ENCODE results near the gene TAF1. TPM values are rescaled to one million over a fixed set of nuclear protein-coding genes. Genes with fewer than 3 reads are reported as not detected.
"Not testable (repeated sequence)": the region's sequence is repeated elsewhere in the genome, so short reads cannot be mapped to it uniquely, and the experiment has no call there.

The TAF1 gene, protein sequence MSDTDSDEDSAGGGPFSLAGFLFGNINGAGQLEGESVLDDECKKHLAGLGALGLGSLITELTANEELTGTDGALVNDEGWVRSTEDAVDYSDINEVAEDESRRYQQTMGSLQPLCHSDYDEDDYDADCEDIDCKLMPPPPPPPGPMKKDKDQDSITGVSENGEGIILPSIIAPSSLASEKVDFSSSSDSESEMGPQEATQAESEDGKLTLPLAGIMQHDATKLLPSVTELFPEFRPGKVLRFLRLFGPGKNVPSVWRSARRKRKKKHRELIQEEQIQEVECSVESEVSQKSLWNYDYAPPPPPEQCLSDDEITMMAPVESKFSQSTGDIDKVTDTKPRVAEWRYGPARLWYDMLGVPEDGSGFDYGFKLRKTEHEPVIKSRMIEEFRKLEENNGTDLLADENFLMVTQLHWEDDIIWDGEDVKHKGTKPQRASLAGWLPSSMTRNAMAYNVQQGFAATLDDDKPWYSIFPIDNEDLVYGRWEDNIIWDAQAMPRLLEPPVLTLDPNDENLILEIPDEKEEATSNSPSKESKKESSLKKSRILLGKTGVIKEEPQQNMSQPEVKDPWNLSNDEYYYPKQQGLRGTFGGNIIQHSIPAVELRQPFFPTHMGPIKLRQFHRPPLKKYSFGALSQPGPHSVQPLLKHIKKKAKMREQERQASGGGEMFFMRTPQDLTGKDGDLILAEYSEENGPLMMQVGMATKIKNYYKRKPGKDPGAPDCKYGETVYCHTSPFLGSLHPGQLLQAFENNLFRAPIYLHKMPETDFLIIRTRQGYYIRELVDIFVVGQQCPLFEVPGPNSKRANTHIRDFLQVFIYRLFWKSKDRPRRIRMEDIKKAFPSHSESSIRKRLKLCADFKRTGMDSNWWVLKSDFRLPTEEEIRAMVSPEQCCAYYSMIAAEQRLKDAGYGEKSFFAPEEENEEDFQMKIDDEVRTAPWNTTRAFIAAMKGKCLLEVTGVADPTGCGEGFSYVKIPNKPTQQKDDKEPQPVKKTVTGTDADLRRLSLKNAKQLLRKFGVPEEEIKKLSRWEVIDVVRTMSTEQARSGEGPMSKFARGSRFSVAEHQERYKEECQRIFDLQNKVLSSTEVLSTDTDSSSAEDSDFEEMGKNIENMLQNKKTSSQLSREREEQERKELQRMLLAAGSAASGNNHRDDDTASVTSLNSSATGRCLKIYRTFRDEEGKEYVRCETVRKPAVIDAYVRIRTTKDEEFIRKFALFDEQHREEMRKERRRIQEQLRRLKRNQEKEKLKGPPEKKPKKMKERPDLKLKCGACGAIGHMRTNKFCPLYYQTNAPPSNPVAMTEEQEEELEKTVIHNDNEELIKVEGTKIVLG (N-terminal part only)
- 16.0 and 18.8 TPM in 2 replicates for total RNA-seq (2014; rRNA removed; shearing (Covaris generic))

DNA sequence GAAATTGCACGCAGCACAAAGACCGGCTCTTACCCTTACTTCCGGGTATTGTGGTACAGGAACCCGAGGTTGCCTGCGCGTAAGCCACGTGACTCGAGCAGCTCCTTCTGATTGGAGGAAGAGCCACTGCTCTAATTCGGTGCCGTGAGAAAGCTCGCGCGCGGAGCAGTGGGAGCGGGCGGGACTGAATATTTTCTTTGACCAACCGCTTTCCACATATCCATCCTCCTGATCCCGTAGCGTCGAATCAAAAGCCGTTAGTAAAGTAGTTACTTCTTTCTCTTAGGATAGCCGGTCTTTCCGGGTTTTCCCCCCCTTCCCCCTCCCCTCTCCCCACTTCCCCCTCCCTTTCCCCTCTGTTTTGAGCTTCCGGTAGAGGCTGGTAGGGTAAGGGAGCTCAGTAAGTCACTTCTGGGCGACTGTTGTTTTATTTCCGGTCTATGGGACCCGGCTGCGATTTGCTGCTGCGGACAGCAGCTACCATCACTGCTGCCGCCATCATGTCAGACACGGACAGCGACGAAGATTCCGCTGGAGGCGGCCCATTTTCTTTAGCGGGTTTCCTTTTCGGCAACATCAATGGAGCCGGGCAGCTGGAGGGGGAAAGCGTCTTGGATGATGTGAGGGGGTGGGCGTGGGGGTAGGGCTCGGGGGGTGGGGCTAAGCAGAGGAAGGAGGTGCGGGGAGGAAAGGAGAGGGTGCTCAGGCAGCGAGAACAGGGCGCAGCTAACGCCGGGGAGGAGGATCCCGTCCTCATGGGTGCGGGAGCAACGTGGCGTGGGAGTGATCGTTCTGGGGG is at the start of gene TAF1:
Gene TAF1, plus strand, starts transcription at position 483 of the 799 bp plus-strand sequence. Its CDS starts 18 bp downstream, at position 501.
- DNase-seq (ENCODE audit: low read depth): peak; percentile 99

DNA sequence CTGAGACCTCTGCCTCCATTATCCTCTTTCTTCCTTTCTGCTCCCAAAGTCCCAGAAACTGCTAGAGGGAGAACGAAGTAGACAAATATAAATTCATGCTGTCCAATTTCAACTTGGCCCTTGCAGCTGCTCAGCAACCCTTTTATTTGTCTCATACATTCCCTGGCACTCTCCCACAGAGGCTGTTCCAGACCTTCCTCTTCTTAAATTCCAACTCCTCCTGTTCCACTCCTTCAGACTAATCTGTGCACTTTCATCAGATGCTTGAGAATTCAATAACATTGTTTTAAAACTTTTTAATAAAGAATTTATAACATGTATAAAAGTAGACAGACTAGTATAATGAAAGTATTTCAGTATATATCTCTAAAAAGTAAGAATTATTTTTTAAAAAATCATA is 49.2 kb upstream of the TAF1 start:
- DNase-seq (ENCODE audit: low read depth): not testable (repeated sequence)

DNA sequence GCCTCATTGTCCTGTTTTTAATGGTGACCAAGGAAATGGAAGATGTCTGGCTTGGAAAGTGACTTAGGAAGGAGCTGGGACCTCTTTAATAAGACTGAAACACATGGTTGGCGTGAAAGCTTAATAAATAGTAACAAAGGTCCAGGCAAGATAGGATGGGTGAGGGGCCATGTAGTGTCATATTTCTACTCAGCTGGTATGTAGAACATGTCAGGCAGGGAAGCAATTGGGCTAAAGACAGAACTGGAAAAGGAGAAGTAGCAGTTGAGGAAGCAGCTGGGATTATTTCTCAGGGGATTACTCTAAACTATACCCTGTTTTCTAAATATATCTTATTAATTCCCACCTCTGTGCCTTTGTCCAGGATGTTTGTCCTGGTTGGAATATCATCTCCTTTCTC is 46.0 kb upstream of the TAF1 start:
- DNase-seq (ENCODE audit: low read depth): no peak

DNA sequence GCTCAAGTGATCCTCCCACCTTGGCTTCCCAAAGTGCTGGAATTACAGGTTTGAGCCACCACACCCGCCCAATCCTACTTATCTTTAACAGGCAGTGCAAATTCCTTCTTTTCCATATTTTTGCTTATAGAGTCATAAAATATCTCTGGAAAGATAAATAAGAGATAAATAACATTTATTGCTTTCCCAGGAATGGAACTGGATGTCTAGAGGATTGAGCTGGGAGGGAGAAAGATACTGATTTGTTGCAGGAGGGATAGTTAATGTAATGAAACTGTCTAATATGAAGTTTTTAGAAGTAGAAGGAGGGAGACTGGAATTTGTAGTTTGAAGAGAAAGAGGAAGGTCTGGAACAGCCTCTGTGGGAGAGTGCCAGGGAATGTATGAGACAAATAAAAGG is 44.4 kb upstream of the TAF1 start:
- no peak for DNase-seq (ENCODE audit: low read depth)

DNA sequence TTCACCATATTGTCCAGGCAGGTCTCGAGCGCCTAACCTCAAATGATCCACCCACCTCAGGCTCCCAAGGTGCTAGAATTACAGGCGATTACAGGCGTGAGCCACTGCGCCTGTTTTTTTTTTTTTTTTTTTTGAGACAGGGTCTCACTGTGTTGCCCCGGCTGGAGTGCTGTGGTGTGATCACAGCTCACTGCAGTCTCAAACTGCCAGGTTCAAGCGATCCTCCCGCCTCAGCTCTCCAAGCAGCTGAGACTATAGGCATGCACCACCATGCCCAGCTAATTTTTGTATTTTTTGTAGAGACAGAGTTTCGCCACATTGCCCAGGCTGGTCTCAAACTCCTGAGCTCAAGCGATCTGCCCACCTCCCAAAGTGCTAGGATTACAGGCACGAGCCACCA is 41.7 kb upstream of the TAF1 start:
- not testable (repeated sequence) for DNase-seq (ENCODE audit: low read depth)

DNA sequence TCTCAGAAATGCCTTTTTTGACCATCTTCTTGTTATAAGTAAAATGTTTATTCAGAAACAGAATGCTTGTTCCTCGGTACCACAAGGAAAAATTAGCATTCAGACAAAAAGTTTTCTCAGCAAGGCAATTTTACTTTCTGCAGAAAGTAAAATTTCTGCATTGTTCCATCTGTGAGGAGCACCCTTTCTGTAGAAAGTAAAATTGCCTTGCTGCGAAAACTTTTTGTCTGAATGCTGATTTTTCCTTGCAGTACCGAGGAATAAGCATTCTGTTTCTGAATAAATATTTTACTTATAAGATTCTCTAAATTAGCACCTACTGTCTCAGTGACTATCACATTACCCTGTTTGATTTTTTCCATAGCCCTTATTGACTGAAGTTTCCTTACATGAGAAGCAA is 39.8 kb upstream of the TAF1 start:
- no peak for DNase-seq (ENCODE audit: low read depth)

DNA sequence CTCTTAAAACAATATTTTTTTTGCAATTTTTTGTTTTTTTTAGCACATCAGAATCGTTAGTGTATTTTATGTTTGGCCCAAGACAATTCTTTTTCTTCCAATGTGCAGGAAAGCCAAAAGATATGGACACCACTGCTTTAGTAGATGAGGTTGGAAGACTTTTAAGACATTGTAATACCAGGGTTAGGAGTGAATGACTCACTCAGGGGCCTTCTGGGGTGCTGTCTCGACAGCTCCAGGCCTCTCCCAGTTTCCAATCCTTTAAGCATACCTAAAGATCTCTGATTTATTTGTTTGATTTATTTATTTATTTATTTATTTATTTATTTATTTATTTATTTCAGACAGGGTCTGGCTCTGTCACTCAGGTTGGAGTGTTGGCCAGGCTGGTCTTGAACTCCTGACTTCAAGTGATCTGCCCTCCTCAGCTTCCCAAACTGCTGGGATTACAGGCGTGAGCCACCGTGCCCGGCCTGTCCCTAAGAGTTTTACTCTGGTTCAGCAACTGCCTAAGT is 16.9 kb upstream of the TAF1 start:
- not testable (repeated sequence) for DNase-seq (ENCODE audit: low read depth)

DNA sequence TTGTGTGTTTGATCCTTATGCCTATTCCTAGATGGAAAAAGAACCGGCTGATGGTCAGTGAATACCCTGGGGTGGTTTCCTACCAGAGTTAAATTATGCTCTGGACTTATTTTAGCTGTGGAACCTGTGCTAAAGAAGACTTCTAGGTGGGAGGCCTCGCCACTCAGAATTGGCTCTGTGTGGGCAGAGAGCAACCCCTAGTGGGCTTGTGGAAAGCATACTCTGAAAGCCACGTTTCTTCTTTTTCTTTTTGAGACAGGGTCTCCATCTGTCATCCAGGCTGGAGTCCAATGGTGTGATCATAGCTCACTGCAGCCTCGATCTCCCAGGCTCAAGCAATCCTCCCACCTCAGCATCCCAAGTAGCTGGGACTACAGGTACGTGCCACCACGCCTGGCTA is 16.3 kb upstream of the TAF1 start:
- DNase-seq (ENCODE audit: low read depth): not testable (repeated sequence)

DNA sequence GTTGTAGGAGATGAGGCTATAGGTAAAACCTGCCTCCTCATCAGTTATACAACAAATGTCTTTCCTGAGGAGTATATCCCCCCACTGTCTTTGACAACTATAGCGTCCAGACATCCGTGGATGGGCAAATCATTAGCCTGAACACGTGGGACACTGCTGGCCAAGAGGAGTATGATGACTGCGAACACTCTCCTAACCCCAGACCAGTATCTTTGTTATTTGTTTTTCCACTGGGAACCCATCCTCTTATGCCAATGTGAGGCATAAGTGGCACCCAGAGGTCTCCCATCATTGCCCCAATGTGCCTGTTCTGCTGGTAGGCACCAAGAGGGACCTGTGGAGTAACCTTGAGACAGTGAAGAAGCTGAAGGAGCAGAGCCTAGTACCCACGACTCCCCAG is 13.7 kb upstream of the TAF1 start:
- not testable (repeated sequence) for DNase-seq (ENCODE audit: low read depth)

DNA sequence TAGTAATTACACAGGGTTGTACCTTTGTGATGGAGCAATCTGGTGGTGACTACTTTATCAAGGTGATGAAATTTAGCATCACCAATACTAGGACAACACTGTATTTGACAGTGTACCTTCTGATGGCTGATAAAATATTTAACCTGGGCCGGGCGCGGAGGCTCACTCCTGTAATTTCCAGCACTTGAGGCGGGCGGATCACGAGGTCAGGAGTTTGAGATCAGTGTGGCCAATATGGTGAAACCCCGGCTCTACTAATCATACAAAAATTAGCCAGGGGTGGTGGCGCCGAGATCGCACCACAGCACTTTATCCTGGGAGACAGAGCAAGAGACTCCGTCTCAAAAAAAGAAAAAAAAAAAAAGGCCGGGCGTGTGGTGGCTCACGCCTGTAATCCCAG is 1.9 kb upstream of the TAF1 start:
- no peak for DNase-seq (ENCODE audit: low read depth)

DNA sequence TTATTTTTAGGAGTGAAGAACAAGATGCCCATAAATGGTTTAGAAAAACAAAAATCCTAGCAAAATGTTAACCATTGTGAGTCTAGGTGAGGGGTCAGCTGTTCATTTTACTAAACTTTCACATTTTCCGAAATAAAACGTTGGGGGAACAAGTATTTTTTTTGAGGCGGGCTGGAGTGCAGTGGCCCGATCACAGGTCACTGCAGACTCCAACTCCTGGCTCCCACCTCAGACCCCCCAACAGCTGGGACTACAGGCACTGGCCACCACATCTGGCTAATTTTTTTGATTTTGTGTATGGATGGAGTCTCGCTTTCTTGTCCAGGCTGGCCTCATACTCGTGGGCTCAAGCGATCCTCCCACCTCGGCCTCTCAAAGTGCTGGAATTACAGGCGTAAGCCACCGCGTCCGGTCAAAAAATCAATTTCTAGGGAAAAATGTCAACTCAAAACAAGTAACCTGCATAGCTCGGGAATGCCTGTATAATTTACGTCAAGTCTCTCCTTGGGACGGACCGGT is 742 bp upstream of the TAF1 start:
- no peak for DNase-seq (ENCODE audit: low read depth)

DNA sequence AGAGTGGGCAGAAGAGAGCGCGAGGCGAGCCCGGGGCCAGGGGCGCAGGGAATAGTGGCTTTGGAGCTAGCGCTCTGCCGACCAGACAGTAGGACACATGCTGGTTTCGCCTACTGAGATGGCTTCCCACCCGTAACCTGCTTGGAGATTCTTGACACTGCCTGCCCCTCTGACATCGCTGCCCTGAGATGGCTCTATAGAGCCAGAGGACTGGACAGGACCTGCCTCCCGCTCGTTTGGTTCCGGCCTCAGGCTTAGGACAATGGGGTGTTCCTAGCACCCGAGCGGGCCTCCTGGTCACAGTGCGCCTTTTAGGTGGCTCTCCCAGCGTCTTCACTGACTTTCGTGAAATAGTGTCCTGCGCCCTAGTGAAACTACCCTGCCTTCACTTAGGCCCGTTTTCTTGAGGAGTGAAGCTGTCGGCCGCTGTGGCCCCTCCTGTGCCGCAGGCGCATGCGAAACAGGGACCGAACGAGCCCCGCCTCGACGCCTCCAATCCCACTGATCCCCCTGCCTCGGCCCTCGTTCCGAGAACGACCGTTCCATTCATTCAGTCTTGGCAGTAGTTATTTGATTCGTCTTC is 608 bp downstream of the TAF1 start:
- DNase-seq (ENCODE audit: low read depth): peak; percentile 35

DNA sequence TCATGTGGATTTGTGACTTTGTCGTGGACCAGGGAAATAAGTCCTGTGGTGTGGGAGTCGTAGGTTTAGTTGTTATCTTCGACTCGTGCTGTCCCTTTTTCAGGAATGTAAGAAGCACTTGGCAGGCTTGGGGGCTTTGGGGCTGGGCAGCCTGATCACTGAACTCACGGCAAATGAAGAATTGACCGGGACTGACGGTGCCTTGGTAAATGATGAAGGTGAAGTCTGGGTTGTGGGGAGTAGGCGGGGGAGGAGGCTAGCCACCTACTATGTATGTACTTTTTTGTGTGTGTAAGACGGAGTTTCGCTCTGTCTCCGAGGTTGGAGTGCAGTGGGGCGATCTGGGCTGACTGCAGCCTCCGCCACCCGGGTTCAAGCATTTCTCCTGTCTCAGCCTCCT is 1.2 kb downstream of the TAF1 start:
- no peak for DNase-seq (ENCODE audit: low read depth)

DNA sequence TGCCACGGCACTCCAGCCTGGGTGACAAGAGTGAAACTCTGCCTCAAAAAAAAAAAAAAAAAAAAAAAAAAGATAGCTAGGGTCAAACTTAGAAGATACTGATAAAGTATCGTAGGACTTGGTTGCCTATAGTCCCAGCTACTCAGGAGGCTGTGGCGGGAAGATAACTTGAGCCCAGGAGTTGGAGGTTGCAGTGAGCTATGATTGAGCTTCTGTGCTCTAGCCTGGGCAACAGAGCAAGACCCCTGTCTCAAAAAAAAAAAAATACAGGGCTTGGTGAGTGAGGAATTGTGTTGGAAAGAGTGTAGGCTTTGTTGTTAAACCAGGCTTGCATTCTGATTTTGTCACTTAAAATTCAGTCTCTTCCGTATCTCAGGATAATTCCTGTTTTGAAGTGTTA is 6.2 kb downstream of the TAF1 start:
- no peak for DNase-seq (ENCODE audit: low read depth)

DNA sequence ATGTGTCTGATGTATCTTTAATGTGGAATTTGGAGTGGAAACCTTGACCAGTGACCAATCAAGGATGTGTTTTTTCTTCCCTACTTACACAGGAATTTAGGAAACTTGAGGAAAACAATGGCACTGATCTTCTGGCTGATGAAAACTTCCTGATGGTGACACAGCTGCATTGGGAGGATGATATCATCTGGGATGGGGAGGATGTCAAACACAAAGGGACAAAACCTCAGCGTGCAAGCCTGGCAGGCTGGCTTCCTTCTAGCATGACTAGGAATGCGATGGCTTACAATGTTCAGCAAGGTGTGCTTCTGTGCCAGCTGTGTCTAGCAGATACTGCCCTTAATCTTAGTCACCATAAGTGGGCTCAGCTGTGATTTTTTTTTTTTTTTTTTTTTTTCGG is 12.6 kb downstream of the TAF1 start:
- no peak for DNase-seq (ENCODE audit: low read depth)

DNA sequence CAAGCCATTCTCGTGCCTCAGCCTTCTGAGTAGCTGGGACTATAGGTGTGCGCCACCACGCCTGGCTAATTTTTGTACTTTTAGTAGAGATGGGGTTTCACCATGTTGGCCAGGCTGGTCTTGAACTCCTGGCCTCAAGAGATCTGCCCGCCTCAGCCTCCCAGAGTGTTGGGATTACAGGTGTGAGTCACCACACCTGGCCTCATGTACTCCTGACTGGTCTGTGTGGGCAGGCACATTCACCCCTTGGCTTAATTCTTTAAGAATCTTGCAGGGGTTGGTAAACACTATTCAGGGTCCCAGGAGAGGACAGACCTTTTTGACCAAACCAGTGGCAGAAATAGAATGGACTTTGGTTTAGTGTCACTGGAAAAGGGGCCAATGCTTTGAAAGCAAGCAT is 25.6 kb downstream of the TAF1 start:
- not testable (repeated sequence) for DNase-seq (ENCODE audit: low read depth)

DNA sequence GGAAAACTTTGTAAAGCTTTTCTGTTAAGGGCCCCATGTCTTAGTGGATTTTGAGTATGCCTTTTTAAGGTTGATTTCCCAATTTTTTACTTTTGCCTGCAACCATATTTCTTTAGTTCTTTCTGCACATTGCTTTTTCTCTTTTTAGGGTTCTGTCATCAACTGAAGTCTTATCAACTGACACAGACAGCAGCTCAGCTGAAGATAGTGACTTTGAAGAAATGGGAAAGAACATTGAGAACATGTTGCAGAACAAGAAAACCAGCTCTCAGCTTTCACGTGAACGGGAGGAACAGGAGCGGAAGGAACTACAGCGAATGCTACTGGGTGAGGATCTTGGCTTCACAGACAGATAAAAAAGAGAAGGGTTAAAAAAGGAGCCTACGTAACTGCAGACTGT is 27.8 kb downstream of the TAF1 start:
- no peak for DNase-seq (ENCODE audit: low read depth)

DNA sequence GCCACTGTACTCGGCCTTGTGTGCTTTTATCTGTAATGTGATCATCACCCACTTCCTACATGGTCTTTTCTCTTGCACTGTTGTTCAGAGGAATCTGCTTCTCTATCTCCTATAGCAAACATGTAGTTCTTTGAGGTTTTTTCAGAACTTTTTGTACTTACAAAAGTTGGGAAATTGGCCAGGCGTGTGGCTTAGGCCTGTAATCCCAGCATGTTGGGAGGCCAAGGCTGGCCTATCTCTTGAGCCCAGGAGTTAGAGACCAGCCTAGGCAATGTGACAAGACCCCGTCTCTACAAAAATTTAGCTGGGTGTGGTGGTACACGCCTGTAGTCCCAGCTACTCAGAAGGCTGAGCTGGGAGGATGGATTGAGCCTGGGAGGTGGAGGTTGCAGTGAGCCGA is 30.4 kb downstream of the TAF1 start:
- no peak for DNase-seq (ENCODE audit: low read depth)

DNA sequence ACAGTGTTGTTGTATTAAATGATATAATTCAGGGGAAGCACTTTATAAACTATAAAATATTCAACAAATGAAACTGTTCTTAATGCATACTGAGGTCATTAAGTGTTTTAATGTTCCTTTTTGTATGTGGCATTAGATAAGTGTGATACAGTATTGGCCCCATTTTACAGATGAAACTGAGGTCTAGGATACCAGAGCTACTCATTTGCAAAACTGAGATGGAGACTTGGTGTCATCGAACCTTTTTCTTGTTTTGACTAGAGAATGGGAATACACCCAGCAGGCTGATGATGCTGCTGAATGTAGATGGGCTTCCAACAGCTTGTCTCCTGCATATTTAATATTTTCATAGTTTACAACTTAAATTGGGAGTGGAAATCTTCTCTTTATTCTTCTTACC is 34.6 kb downstream of the TAF1 start:
- DNase-seq (ENCODE audit: low read depth): no peak

DNA sequence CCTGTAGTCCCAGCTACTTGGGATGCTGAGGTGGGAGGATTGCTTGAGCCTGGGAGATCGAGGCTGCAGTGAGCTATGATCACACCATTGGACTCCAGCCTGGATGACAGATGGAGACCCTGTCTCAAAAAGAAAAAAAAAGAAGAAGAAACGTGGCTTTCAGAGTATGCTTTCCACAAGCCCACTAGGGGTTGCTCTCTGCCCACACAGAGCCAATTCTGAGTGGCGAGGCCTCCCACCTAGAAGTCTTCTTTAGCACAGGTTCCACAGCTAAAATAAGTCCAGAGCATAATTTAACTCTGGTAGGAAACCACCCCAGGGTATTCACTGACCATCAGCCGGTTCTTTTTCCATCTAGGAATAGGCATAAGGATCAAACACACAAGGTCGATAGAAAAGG is 50.1 kb downstream of the TAF1 start:
- DNase-seq (ENCODE audit: low read depth): not testable (repeated sequence)

All from RPMI7951 (cell line).